HepG2 (cell line): Measurements from ENCODE around the gene WDR45B. TPM values are rescaled to one million over a fixed set of nuclear protein-coding genes. Genes with fewer than 3 reads are reported as not detected.
A peak's percentile ranks its signal among the peaks of the same experiment; 100 is the strongest.

Source experiments
- ATAC-seq: fragments of 200-7000 bp; cut with Tn5 transposase; 3 replicates; pipeline ENCODE4 v1.9.1; 2020; ENCODE audit warnings: mild to moderate bottlenecking, moderate library complexity
- BruUV-seq: library from RNA; stranded (reverse); fragments of 400-500 nt; replicated peaks from 2 replicates; lab custom pipeline; 2021; lab: Mats Ljungman, UMichigan
- CTCF ChIA-PET: fragments of 300-600 bp; formaldehyde crosslinking; extraction: SDS; loops from one replicate; lab custom pipeline; 2021; ENCODE audit warnings: low total read pairs, inconsistent platforms, low intra/inter-chr PET ratio; lab: Yijun Ruan, JAX
- POLR2A ChIA-PET: fragments of 350-600 bp; sonication (Branson Sonifier 250); formaldehyde crosslinking; loops from one replicate; lab custom pipeline; 2020; ENCODE audit warnings: antibody characterized with exemption, inconsistent platforms; lab: Yijun Ruan, JAX
- DNase-seq: peaks from one replicate; pipeline ENCODE4 v3.0.0-alpha.2; 2015; ENCODE audit warnings: low spot score
- FAIRE-seq: peaks from 3 replicates; lab custom pipeline; 2011; peaks lifted over from hg19 to GRCh38; lab: Jason Lieb, UNC
- H2AFZ ChIP-seq: one replicate; pipeline ENCODE4 v1.6.1; 2011; ENCODE audit warnings: low read length, inconsistent platforms
- H3K27ac ChIP-seq: fragments of 300-600 bp; 3 replicates; pipeline ENCODE4 v1.8.0; 2011; ENCODE audit warnings: mixed run types, mild to moderate bottlenecking, mixed read lengths, low read length, inconsistent platforms; ENCODE audit not compliant: insufficient read depth; ENCODE audit errors: extremely low read length
- H3K27me3 ChIP-seq, 2 experiments: fragments of 200-600 bp in 1 of 2; 2 replicates in 1 of 2; 3 replicates in 1 of 2; pipeline versions ENCODE4 v1.6.0 to v1.8.0; 2011; ENCODE audit warnings: low read length in 2 of 2, mild to moderate bottlenecking in 2 of 2, moderate library complexity in 2 of 2, inconsistent platforms in 1 of 2; ENCODE audit not compliant: insufficient read depth in 2 of 2, control insufficient read depth in 1 of 2
- H3K36me3 ChIP-seq, 2 experiments: fragments of 200-600 bp in 1 of 2; replicated peaks in 1 of 2; 2 replicates in 1 of 2; 3 replicates in 1 of 2; pipeline versions ENCODE4 v1.5.1 to v1.8.0; 2011; ENCODE audit warnings: low read length in 2 of 2, inconsistent platforms in 1 of 2; ENCODE audit not compliant: insufficient read depth in 2 of 2, control insufficient read depth in 1 of 2
- H3K4me1 ChIP-seq: 2 replicates; pipeline ENCODE4 v1.5.1; 2012; ENCODE audit warnings: low read length, inconsistent platforms; ENCODE audit not compliant: insufficient read depth
- H3K4me2 ChIP-seq: 2 replicates; pipeline ENCODE4 v1.6.0; 2011; ENCODE audit warnings: low read depth, low read length, inconsistent platforms
- H3K4me3 ChIP-seq, 3 experiments: fragments of 200-600 bp in 1 of 3; sonication (generic), shearing (Covaris generic) in 1 of 3; replicated peaks in 1 of 3; 2 replicates each; pipeline ENCODE4 v1.5.1; 2011 to 2016; ENCODE audit warnings: low read length in 3 of 3, inconsistent platforms in 2 of 3, low read depth in 2 of 3, mild to moderate bottlenecking in 2 of 3, control low read depth in 1 of 3, mixed read lengths in 1 of 3; ENCODE audit not compliant: insufficient read depth in 1 of 3
- H3K79me2 ChIP-seq: one replicate; pipeline ENCODE4 v1.6.1; 2011; ENCODE audit warnings: low read length, inconsistent platforms; ENCODE audit not compliant: insufficient read depth
- H3K9ac ChIP-seq: 2 replicates; pipeline ENCODE4 v1.6.0; 2011; ENCODE audit warnings: mild to moderate bottlenecking, low read depth, low read length, inconsistent platforms; ENCODE audit not compliant: insufficient read depth
- H3K9me3 ChIP-seq: 2 replicates; pipeline ENCODE4 v1.5.1; 2012; ENCODE audit warnings: mild to moderate bottlenecking, low read length
- H4K20me1 ChIP-seq: 2 replicates; pipeline ENCODE4 v1.6.0; 2011; ENCODE audit warnings: inconsistent platforms, mild to moderate bottlenecking, low read length, moderate library complexity; ENCODE audit not compliant: insufficient read depth
- AGO1 ChIP-seq: fragments of 200-400 bp; formaldehyde crosslinking; IDR thresholded peaks from 2 replicates; pipeline ENCODE4 v1.6.1; 2017; ENCODE audit warnings: mild to moderate bottlenecking, low read depth, low read length, moderate library complexity; ENCODE audit not compliant: poor library complexity, severe bottlenecking
- AGO2 ChIP-seq: fragments of 200-400 bp; formaldehyde crosslinking; optimal IDR thresholded peaks from 2 replicates; pipeline ENCODE3; 2017; ENCODE audit warnings: mild to moderate bottlenecking, low read depth, low read length, moderate library complexity
- AKAP8 ChIP-seq: sonication (generic); formaldehyde crosslinking; IDR thresholded peaks from 2 replicates; pipeline ENCODE4 v1.5.1; 2020; ENCODE audit warnings: mild to moderate bottlenecking, missing genetic modification reagents
- MAFK ChIP-seq, 2 experiments: IDR thresholded peaks in 1 of 2; conservative IDR thresholded peaks in 1 of 2; 2 replicates each; pipeline ENCODE4 v1.6.1; 2011; ENCODE audit warnings: improper control_type of control experiment in 2 of 2, low read length in 2 of 2
- MED13 ChIP-seq: sonication (generic); formaldehyde crosslinking; IDR thresholded peaks from 2 replicates; pipeline ENCODE4 v1.5.0; 2020; ENCODE audit warnings: missing genetic modification reagents
- NONO ChIP-seq, 2 experiments: fragments of 450-650 bp in 1 of 2; sonication (generic) in 1 of 2; formaldehyde crosslinking in 1 of 2; IDR thresholded peaks in 1 of 2; conservative IDR thresholded peaks in 1 of 2; 2 replicates each; pipeline versions ENCODE4 v1.6.1 to v1.8.0; 2017 to 2022; ENCODE audit warnings: mild to moderate bottlenecking in 1 of 2, missing genetic modification reagents in 1 of 2, moderate library complexity in 1 of 2
- POLR2AphosphoS5 ChIP-seq: IDR thresholded peaks from 2 replicates; pipeline ENCODE4 v1.6.1; 2012; ENCODE audit warnings: low read depth, low read length
- POLR2G ChIP-seq: fragments of 200-400 bp; formaldehyde crosslinking; IDR thresholded peaks from 2 replicates; pipeline ENCODE4 v1.6.1; 2018; ENCODE audit warnings: mild to moderate bottlenecking, low read depth, low read length, moderate library complexity
- RBM22 ChIP-seq: fragments of 200-400 bp; formaldehyde crosslinking; optimal IDR thresholded peaks from 2 replicates; pipeline ENCODE3; 2017; ENCODE audit warnings: mild to moderate bottlenecking, low read length, moderate library complexity
- TRIM24 ChIP-seq: sonication (generic); formaldehyde crosslinking; IDR thresholded peaks from 2 replicates; pipeline ENCODE4 v1.8.0; 2022; ENCODE audit warnings: mild to moderate bottlenecking, missing genetic modification reagents
- ZBTB38 ChIP-seq: sonication (generic); formaldehyde crosslinking; IDR thresholded peaks from 2 replicates; pipeline ENCODE4 v1.5.1; 2020; ENCODE audit warnings: mild to moderate bottlenecking, missing genetic modification reagents
- ZC3H13 ChIP-seq: sonication (generic); formaldehyde crosslinking; IDR thresholded peaks from 2 replicates; pipeline ENCODE4 v1.8.1; 2023; ENCODE audit warnings: mild to moderate bottlenecking, missing genetic modification reagents, moderate library complexity
- ZFX ChIP-seq: sonication (generic); formaldehyde crosslinking; IDR thresholded peaks from 2 replicates; pipeline ENCODE4 v1.4.0; 2020; ENCODE audit warnings: mild to moderate bottlenecking, low read depth, missing genetic modification reagents, moderate library complexity
- ZNF253 ChIP-seq: sonication (generic); formaldehyde crosslinking; IDR thresholded peaks from 2 replicates; pipeline ENCODE4 v1.8.0; 2022; ENCODE audit warnings: mild to moderate bottlenecking, missing genetic modification reagents, borderline replicate concordance
- ZNF687 ChIP-seq: sonication (generic); formaldehyde crosslinking; IDR thresholded peaks from 2 replicates; pipeline ENCODE4 v1.5.1; 2020; ENCODE audit warnings: mild to moderate bottlenecking, missing genetic modification reagents, moderate library complexity
- WGBS: methylation state at CpG from one replicate; pipeline ENCODE4 v1.1.6; 2017; ENCODE audit warnings: low lambda C conversion rate; 5-methylcytosine and 5-hydroxymethylcytosine counted together
- in situ Hi-C: cut with HindIII; loops from 2 replicates; pipeline ENCODE4 v1.10.0; 2017; ENCODE audit warnings: low pct_unique_long_range_greater_than_20kb; ENCODE audit not compliant: extremely low pct_ligation_motif_present
- intact Hi-C: fragments of 100-400 bp; cut with micrococcal nuclease; formaldehyde crosslinking; loops from one replicate; pipeline ENCODE4 v1.10.0; 2022; ENCODE audit not compliant: unreplicated experiment
- polyA plus RNA-seq, 8 experiments: library from polyadenylated mRNA; depleted of rRNA in 3 of 8; stranded (reverse) in 7 of 8; unstranded in 1 of 8; fragments of >200 nt; fragmentation: Illumina TruSeq in 4 of 8; extraction: Trizol in 4 of 8; gene quantifications; 2 replicates each; pipeline versions ENCODE4 v1.2.1 to v1.2.3, GENCODE V29; 2011 to 2016; ENCODE audit warnings: low read depth in 4 of 8, missing spikeins in 1 of 8, mixed read lengths in 1 of 8; ENCODE audit not compliant: insufficient read depth in 1 of 8
- total RNA-seq, 5 experiments: library from RNA; depleted of rRNA; stranded (reverse); fragments of >200 nt; fragmentation: Illumina TruSeq; extraction: Trizol; gene quantifications; 2 replicates each; pipeline ENCODE4 v1.2.3, GENCODE V29; 2016; ENCODE audit warnings: low read depth in 1 of 5

Gene WDR45B
- total and polyA plus RNA-seq, 2 of the 13 experiments (the other 11 are each of a cell fraction or from before 2014, with no cell fraction given) = 86.2 to 155 TPM

GRCh38 chr17:82613283-82614094 is 34.8 kb downstream of the WDR45B start:
- WGBS = 96% methylated on average over 37 of the region's 37 CpGs
- no peak for DNase-seq
- no TSS peak for BruUV-seq
- H3K27me3 ChIP-seq = no peaks in the 10 kb centered on the region
- H4K20me1 ChIP-seq = no peaks in the 10 kb centered on the region
- H3K4me3 ChIP-seq = no peak overlapping the region
- peak; percentile 76 for ATAC-seq
- H3K27ac ChIP-seq = no peak overlapping the region
- intact Hi-C loops = no loop called here
- ChIA-PET CTCF (no interaction called here), POLR2A (no interaction called here)
- no peaks in the 10 kb centered on the region for H3K4me1 ChIP-seq
- H2AFZ ChIP-seq = no peak overlapping the region
- no peaks in the 10 kb centered on the region for H3K79me2 ChIP-seq
- no peaks in the 10 kb centered on the region for H3K9me3 ChIP-seq
- FAIRE-seq = no peak
- no peak overlapping the region for H3K9ac ChIP-seq
- peak; percentile 60; the same call in 1 of the 2 replicates for TF ChIP-seq ZBTB38
- TF ChIP-seq ZFX (CRISPR knock-in tag) = no peak
- no peak for TF ChIP-seq TRIM24 (CRISPR knock-in tag)
- no peak for TF ChIP-seq MED13
- TF ChIP-seq MAFK (conservative IDR thresholded peaks at IDR 0.05 in 1 of 2, IDR thresholded peaks at IDR 0.05 in 1 of 2; ENCODE audit: low read length in 2 of 2) = 0 out of 4 replicates have a peak, but pooled peaks of 1 of the 2 experiments have one; percentile 2
- TF ChIP-seq AGO2 = peak; percentile 87
- TF ChIP-seq ZNF687 = 0 out of 2 replicates have a peak, but pooled peaks have one; percentile 24
- TF ChIP-seq ZNF253 = no peak
- 0 out of 2 replicates have a peak, but pooled peaks have one; percentile 25 for TF ChIP-seq POLR2AphosphoS5
- peak; percentile 76 for TF ChIP-seq AGO1
- peak; percentile 70 for TF ChIP-seq ZC3H13 (CRISPR knock-in tag)
- peak; percentile 75 for TF ChIP-seq RBM22
- no peak for TF ChIP-seq NONO (IDR thresholded peaks at IDR 0.05)
- 0 out of 2 replicates have a peak, but pooled peaks have one; percentile 26 for TF ChIP-seq NONO (CRISPR knock-in tag; conservative IDR thresholded peaks at IDR 0.05)
- TF ChIP-seq POLR2G = peak; percentile 55
- TF ChIP-seq AKAP8 = peak; percentile 94
- in situ Hi-C loops = no loop called here
- no peak overlapping the region for H3K4me2 ChIP-seq
- H3K36me3 ChIP-seq = peaks cover 28 to 39% of the 10 kb centered on the region in 2 experiments
